Upper lobe of right lung (tissue), 1 donor: ENCODE data around the gene GEMIN5. TPM values are rescaled to one million over a fixed set of nuclear protein-coding genes. Genes with fewer than 3 reads are reported as not detected.

Experiments
- ATAC-seq: fragments of 200-7000 bp; cut with Tn5 transposase; one replicate; pipeline ENCODE4 v1.9.1; 2020; ENCODE audit warnings: mild to moderate bottlenecking, moderate library complexity
- DNase-seq: peaks from one replicate; pipeline ENCODE4 v3.0.0-alpha.2; 2020
- H3K27ac ChIP-seq: fragments of 200-600 bp; one replicate; pipeline ENCODE4 v1.8.0; 2022
- H3K27me3 ChIP-seq: fragments of 200-600 bp; one replicate; pipeline ENCODE4 v1.8.0; 2022; ENCODE audit warnings: mild to moderate bottlenecking
- H3K36me3 ChIP-seq: fragments of 200-600 bp; one replicate; pipeline ENCODE4 v1.8.0; 2022
- H3K4me1 ChIP-seq: fragments of 200-600 bp; one replicate; pipeline ENCODE4 v1.8.0; 2022
- H3K4me3 ChIP-seq: fragments of 200-600 bp; one replicate; pipeline ENCODE4 v1.8.0; 2022; ENCODE audit warnings: mild to moderate bottlenecking
- H3K9me3 ChIP-seq: fragments of 200-600 bp; one replicate; pipeline ENCODE4 v1.8.0; 2022
- intact Hi-C: fragments of 100-400 bp; cut with DNase I; formaldehyde crosslinking; loops from one replicate; pipeline ENCODE4 v1.11.0; 2022
- total RNA-seq: library from RNA; stranded (reverse); fragmentation: NEBNext Ultra II Directional; extraction: Animal tissue kit (Norgen Biotek cat#: 25700); gene quantifications from one replicate; pipeline ENCODE4 v1.2.1, GENCODE V29; 2021
- TF ChIP-seq, protein P1 (sequence below): fragments of 200-600 bp; IDR thresholded peaks from one replicate; pipeline ENCODE4 v1.8.0; 2022; ENCODE audit warnings: antibody characterized with exemption
- donor health status: DM: no; HTN: yes; CAD: no; lungs with severe emphysema.

GEMIN5 gene
- total RNA-seq, 1 donor from 2014 or later: 13.9 TPM

DNA sequence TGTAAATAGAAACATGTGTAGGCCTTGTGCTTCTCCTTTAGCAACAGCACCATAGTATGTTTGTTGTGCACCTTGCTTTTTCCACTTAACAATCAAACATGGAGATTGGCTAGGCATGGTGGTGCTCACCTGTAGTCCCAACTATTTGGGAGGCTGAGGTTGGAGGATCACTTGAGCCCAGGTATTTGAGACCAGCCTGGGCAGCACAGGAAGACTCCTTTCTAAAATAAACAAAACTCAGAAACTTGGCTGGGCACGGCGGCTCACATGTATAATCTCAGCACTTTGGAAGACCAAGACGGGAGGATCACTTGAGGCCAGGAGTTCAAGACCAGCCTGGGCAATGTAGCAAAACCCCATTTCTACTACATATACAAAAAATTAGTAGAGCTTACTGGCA lies 86.7 kb downstream of the GEMIN5 start:
- Histone ChIP-seq H3K27me3 (no peaks in the 10 kb centered on the region), H3K4me1 (peaks cover 33% of the 10 kb centered on the region), H3K27ac (peak overlapping the region; percentile 85), H3K36me3 (no peaks in the 10 kb centered on the region), H3K9me3 (no peaks in the 10 kb centered on the region), H3K4me3 (no peak overlapping the region)
- intact Hi-C loops: no loop called here
- no peak for DNase-seq
- ATAC-seq: no peak
- TF ChIP-seq, protein P1, sequence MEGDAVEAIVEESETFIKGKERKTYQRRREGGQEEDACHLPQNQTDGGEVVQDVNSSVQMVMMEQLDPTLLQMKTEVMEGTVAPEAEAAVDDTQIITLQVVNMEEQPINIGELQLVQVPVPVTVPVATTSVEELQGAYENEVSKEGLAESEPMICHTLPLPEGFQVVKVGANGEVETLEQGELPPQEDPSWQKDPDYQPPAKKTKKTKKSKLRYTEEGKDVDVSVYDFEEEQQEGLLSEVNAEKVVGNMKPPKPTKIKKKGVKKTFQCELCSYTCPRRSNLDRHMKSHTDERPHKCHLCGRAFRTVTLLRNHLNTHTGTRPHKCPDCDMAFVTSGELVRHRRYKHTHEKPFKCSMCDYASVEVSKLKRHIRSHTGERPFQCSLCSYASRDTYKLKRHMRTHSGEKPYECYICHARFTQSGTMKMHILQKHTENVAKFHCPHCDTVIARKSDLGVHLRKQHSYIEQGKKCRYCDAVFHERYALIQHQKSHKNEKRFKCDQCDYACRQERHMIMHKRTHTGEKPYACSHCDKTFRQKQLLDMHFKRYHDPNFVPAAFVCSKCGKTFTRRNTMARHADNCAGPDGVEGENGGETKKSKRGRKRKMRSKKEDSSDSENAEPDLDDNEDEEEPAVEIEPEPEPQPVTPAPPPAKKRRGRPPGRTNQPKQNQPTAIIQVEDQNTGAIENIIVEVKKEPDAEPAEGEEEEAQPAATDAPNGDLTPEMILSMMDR: no peak

GRCh38 chr5:154850255-154851062 lies 87.6 kb downstream of the GEMIN5 start, which contains the start of gene FAXDC2:
Gene FAXDC2, minus strand, starts transcription at chr5:154850603. Its CDS starts 12,425 bp downstream, at chr5:154838178.
- Histone ChIP-seq H3K36me3 (no peaks in the 10 kb centered on the region), H3K9me3 (no peaks in the 10 kb centered on the region), H3K27ac (peak within 1 kb of the TSS; percentile 85), H3K4me1 (peaks cover 26% of the 10 kb centered on the region), H3K27me3 (no peaks in the 10 kb centered on the region), H3K4me3 (peak within 1 kb of the TSS; percentile 65)
- TF ChIP-seq, protein P1: no peak
- DNase-seq (peak; percentile 81), ATAC-seq (peak; percentile 97)
- intact Hi-C loops: no loop called here

DNA sequence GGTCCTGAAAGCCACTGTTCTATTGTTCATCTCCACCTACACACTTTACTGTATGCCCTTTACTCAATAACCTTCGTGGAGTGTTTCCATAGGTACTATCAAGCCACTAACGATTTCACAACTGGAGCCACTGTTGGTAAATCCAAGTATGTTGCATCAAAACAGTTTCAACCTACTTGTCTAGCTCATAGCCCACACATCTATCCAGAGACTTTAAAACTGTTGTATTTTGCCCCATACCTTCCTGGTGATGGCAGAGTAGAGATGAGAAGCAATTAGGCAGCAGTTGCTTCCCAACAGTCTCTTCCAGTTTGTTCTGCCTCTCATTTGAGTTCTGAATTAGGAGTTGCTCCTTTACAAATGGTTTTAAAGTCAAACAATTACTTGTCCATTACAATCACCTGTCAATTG lies 88.2 kb downstream of the GEMIN5 start:
- no peaks in the 10 kb centered on the region for H3K36me3 ChIP-seq
- H3K4me1 ChIP-seq: peaks cover 24% of the 10 kb centered on the region
- no peaks in the 10 kb centered on the region for H3K9me3 ChIP-seq
- no peak for DNase-seq
- no peaks in the 10 kb centered on the region for H3K27me3 ChIP-seq
- H3K27ac ChIP-seq: peak overlapping the region; percentile 85
- TF ChIP-seq, protein P1: no peak
- intact Hi-C loops: no loop called here
- peak; percentile 58 for ATAC-seq
- H3K4me3 ChIP-seq: peak overlapping the region; percentile 65

GRCh38 chr5:154849264-154849785 lies 88.7 kb downstream of the GEMIN5 start:
- Histone ChIP-seq H3K9me3 (no peaks in the 10 kb centered on the region), H3K4me1 (peaks cover 25% of the 10 kb centered on the region), H3K4me3 (peak overlapping the region; percentile 65), H3K27me3 (no peaks in the 10 kb centered on the region), H3K36me3 (no peaks in the 10 kb centered on the region), H3K27ac (no peak overlapping the region)
- intact Hi-C loops: no loop called here
- ATAC-seq (no peak), DNase-seq (no peak)
- TF ChIP-seq, protein P1: no peak

DNA sequence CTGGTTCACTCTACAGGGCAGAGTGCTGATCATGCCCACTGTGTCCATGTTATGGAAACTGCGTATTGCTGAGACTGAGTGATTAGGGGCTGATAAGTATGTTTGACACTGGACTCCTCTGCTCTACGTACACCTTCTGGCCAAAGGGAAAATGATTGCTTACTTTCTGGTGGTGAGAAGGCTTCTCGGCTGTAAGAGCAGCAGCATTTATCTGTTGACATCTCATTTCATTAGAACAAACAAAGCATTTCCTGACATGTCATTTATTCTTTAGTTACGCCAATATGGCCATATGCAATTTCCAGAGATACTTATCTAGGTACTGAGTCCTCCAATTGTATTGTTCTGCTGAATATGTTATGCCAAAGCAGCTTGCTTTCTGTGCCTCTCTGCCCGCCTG lies 93.2 kb downstream of the GEMIN5 start:
- Histone ChIP-seq H3K4me1 (peaks cover 19% of the 10 kb centered on the region), H3K9me3 (no peaks in the 10 kb centered on the region), H3K4me3 (no peak overlapping the region), H3K36me3 (peaks cover 4% of the 10 kb centered on the region), H3K27ac (no peak overlapping the region), H3K27me3 (no peaks in the 10 kb centered on the region)
- ATAC-seq: peak; percentile 56
- intact Hi-C loops: no loop called here
- TF ChIP-seq, protein P1: no peak
- no peak for DNase-seq
